OCI-LY3 (cell line): ENCODE data around the gene SPRYD7.

Experiments
- H2AFZ ChIP-seq: fragments of 200-600, 300-600 bp; shearing (Covaris generic); 2 replicates; pipeline ENCODE4 v1.6.0; 2014; ENCODE audit warnings: antibody characterized with exemption, low read depth, low read length
- H3K27ac ChIP-seq: fragments of 200-600, 300-600 bp; sonication (generic); 2 replicates; pipeline ENCODE4 v1.5.1; 2014; ENCODE audit warnings: mild to moderate bottlenecking, low read length, moderate library complexity, mixed read lengths
- H3K27me3 ChIP-seq: fragments of 200-600, 300-600 bp; sonication (generic); 2 replicates; pipeline ENCODE4 v1.6.1; 2014; ENCODE audit warnings: low read depth, low read length, mixed read lengths
- H3K36me3 ChIP-seq: fragments of 200-600, 300-600 bp; sonication (generic); replicated peaks from 2 replicates; pipeline ENCODE3; 2014; ENCODE audit warnings: low read depth, low read length, mixed read lengths
- H3K4me1 ChIP-seq: fragments of 300-600, 200-600 bp; sonication (generic); 2 replicates; pipeline ENCODE4 v1.6.1; 2014; ENCODE audit warnings: low read length, mixed read lengths
- H3K4me2 ChIP-seq: fragments of 200-600, 300-600 bp; sonication (generic); 2 replicates; pipeline ENCODE4 v1.6.1; 2014; ENCODE audit warnings: low read length, mixed read lengths
- H3K4me3 ChIP-seq: fragments of 300-600, 200-600 bp; sonication (generic); 2 replicates; pipeline ENCODE4 v1.5.1; 2014; ENCODE audit warnings: antibody characterized with exemption, mild to moderate bottlenecking, low read length, moderate library complexity
- H3K79me2 ChIP-seq: fragments of 300-600, 200-600 bp; shearing (Covaris generic); 2 replicates; pipeline ENCODE4 v1.6.1; 2014; ENCODE audit warnings: mild to moderate bottlenecking, low read length, mixed read lengths
- H3K9ac ChIP-seq: fragments of 300-600, 200-600 bp; shearing (Covaris generic); 2 replicates; pipeline ENCODE4 v1.6.0; 2014; ENCODE audit warnings: mild to moderate bottlenecking, low read length, moderate library complexity
- H3K9me3 ChIP-seq: fragments of 200-600, 300-600 bp; shearing (Covaris generic); 2 replicates; pipeline ENCODE4 v1.6.1; 2014; ENCODE audit warnings: low read length, mixed read lengths; ENCODE audit not compliant: insufficient read depth
- H4K20me1 ChIP-seq: fragments of 200-600, 300-600 bp; sonication (generic); 2 replicates; pipeline ENCODE4 v1.6.1; 2016; ENCODE audit warnings: low read length, mixed read lengths; ENCODE audit not compliant: insufficient read depth
- EZH2phosphoT487 ChIP-seq: fragments of 200-600 bp; shearing (Covaris generic); IDR thresholded peaks from 2 replicates; pipeline ENCODE4 v1.6.1; 2018; ENCODE audit warnings: antibody characterized with exemption, mixed run types, low read depth
- TF ChIP-seq, protein P1 (sequence below): fragments of 200-600, 300-600 bp; sonication (generic); IDR thresholded peaks from 2 replicates; pipeline ENCODE4 v1.5.1; 2014; ENCODE audit warnings: antibody characterized with exemption, low read length, low read depth

The SPRYD7 gene

DNA sequence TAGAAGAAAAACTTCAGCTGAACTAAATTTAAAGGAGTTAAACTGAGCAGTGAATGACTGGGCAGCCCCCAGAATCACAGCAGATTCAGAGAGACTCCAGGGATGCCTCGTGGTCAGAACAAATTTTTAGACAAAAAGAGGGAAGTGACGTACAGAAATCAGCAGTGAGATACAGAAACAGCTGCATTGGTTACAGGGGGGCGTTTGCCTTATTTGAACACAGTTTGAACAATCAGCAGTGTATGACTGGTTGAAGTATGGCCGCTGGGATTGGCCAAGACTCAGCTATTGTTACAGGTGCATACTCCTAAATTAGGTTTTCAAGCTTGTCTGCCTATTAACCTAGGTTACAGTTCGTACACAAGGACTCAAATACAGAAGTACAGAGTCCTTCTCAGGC lies 2.2 kb upstream of the SPRYD7 start:
- Histone ChIP-seq H3K4me1 (peaks cover 19% of the 10 kb centered on the region), H3K4me2 (peak overlapping the region; percentile 79), H3K9me3 (no peaks in the 10 kb centered on the region), H3K9ac (no peak overlapping the region), H3K79me2 (no peaks in the 10 kb centered on the region), H3K36me3 (no peaks in the 10 kb centered on the region), H3K4me3 (no peak overlapping the region; the same call in 1 of the 2 replicates), H2AFZ (no peak overlapping the region; the same call in 1 of the 2 replicates), H3K27ac (no peak overlapping the region), H3K27me3 (no peaks in the 10 kb centered on the region), H4K20me1 (no peaks in the 10 kb centered on the region)
- no peak for TF ChIP-seq EZH2phosphoT487
- TF ChIP-seq, protein P1, sequence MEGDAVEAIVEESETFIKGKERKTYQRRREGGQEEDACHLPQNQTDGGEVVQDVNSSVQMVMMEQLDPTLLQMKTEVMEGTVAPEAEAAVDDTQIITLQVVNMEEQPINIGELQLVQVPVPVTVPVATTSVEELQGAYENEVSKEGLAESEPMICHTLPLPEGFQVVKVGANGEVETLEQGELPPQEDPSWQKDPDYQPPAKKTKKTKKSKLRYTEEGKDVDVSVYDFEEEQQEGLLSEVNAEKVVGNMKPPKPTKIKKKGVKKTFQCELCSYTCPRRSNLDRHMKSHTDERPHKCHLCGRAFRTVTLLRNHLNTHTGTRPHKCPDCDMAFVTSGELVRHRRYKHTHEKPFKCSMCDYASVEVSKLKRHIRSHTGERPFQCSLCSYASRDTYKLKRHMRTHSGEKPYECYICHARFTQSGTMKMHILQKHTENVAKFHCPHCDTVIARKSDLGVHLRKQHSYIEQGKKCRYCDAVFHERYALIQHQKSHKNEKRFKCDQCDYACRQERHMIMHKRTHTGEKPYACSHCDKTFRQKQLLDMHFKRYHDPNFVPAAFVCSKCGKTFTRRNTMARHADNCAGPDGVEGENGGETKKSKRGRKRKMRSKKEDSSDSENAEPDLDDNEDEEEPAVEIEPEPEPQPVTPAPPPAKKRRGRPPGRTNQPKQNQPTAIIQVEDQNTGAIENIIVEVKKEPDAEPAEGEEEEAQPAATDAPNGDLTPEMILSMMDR: no peak

DNA sequence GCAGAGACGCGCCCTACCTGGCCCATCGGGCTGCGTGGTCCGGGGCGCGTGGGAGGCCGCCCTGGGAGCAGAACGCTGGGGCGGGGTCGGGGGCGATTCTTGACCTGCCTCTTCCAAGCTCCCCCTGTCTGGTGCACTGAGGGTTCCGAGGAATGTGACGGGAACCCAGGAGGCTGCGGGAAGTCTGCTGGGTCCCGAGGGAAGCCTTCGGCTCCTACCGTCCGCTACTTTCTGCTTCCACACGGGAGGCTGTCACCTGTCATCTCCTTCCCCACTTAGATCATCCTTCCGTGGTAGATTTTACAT lies 781 bp upstream of the SPRYD7 start:
- H3K79me2 ChIP-seq: no peaks in the 10 kb centered on the region
- peak overlapping the region; percentile 79 for H3K4me3 ChIP-seq
- no peak overlapping the region for H3K27ac ChIP-seq
- H3K4me1 ChIP-seq: peaks cover 19% of the 10 kb centered on the region
- H3K27me3 ChIP-seq: no peaks in the 10 kb centered on the region
- no peaks in the 10 kb centered on the region for H3K36me3 ChIP-seq
- no peaks in the 10 kb centered on the region for H3K9me3 ChIP-seq
- H4K20me1 ChIP-seq: no peaks in the 10 kb centered on the region
- peak overlapping the region; percentile 79 for H3K4me2 ChIP-seq
- TF ChIP-seq, protein P1: no peak
- TF ChIP-seq EZH2phosphoT487: no peak
- H3K9ac ChIP-seq: peak overlapping the region; percentile 45
- peak overlapping the region; percentile 64; the same call in 1 of the 2 replicates for H2AFZ ChIP-seq

DNA sequence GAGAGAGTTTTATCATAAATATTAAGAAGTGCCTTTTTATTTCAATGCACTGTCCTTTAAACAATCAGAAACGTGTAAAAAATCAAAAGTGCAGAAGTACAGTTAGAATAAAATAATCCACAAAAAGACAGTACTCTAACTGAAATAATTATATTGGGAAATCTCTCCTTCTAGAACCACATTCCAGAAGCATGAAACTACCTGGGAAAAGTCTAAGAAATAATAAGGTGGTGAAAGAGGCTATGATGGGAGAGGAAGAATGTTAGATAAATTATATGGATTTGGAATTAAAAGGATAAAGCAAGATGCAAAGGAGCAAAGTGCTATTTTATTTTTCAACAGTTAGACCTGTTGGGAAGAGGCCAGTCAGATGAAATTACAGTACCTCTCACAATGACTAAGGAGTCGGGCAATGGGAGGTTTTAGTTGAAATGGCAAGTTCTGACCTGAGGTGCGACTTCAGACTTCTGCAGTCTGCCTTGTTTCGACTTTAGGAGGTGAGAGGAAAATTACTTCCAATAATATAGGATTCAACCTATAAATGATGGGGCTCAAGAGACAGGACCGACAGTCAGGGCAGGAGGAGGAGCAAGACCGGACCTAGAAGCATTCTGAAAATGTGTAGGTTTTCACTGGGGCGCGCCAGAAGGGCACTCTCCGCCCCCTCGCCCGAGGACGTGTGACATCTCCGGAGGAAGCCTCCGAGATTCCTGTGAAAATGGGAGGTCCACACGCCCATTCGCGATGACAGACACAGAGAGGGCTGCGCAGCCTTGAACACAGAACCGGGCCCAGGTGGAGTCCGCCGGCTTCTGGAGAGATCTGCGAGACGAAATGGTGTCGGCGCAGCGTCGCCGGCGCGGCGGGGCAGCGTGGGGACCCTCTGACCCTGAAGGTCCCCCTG lies 717 bp downstream of the SPRYD7 start:
- Histone ChIP-seq H3K4me1 (peaks cover 19% of the 10 kb centered on the region), H2AFZ (peak overlapping the region; percentile 62), H3K9ac (peak overlapping the region; percentile 75), H3K4me3 (peak overlapping the region; percentile 79), H3K4me2 (peak overlapping the region; percentile 79), H4K20me1 (no peaks in the 10 kb centered on the region), H3K27me3 (no peaks in the 10 kb centered on the region), H3K9me3 (no peaks in the 10 kb centered on the region), H3K79me2 (no peaks in the 10 kb centered on the region), H3K27ac (peak overlapping the region; percentile 27), H3K36me3 (peaks cover 3% of the 10 kb centered on the region)
- TF ChIP-seq EZH2phosphoT487: no peak
- TF ChIP-seq, protein P1: no peak

DNA sequence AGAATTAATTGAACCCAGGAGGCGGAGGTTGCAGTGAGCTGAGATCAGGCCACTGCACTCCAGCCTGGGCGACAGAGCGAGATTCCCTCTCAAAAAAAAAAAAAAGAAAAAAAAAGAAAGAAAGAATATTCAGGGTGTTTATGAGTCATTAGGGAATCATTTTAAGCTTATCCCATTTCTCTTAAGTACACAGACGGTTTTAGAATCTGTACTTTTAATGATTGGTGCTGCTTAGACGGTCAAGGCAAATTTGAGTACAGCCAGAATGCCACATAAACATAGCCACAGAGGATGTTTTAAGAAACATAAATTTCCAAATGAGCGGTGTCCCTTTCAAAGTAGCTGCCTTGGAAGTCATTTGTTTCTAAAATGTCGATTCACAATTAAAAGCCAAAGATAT lies 2.6 kb downstream of the SPRYD7 start:
- Histone ChIP-seq H2AFZ (no peak overlapping the region), H3K9ac (no peak overlapping the region), H3K36me3 (peaks cover 4% of the 10 kb centered on the region), H3K4me3 (no peak overlapping the region), H3K9me3 (no peaks in the 10 kb centered on the region), H3K4me2 (no peak overlapping the region), H4K20me1 (no peaks in the 10 kb centered on the region), H3K4me1 (peaks cover 18% of the 10 kb centered on the region), H3K79me2 (no peaks in the 10 kb centered on the region), H3K27ac (no peak overlapping the region), H3K27me3 (no peaks in the 10 kb centered on the region)
- TF ChIP-seq, protein P1: no peak
- TF ChIP-seq EZH2phosphoT487: no peak
